A549 (cell line): Measurements from ENCODE around the gene MIS18BP1. TPM values are rescaled to one million over a fixed set of nuclear protein-coding genes. Genes with fewer than 3 reads are reported as not detected.

Source experiments
- ATAC-seq, 2 experiments: fragments of 200-7000 bp in 1 of 2; fragments of >200 bp in 1 of 2; cut with Nextera tagmentation in 1 of 2; cut with Tn5 transposase in 1 of 2; 3 replicates each; pipeline versions ENCODE4 v1.8.0 to v1.9.1; 2018 to 2020; ENCODE audit warnings: mild to moderate bottlenecking in 1 of 2, moderate library complexity in 1 of 2
- CTCF ChIA-PET: fragments of 300-600 bp; sonication (Branson Sonifier 250); formaldehyde crosslinking; extraction: SDS; loops from one replicate; lab custom pipeline; 2021; ENCODE audit warnings: antibody characterized with exemption, inconsistent platforms; lab: Yijun Ruan, JAX
- POLR2A ChIA-PET: fragments of 350-600 bp; formaldehyde crosslinking; extraction: SDS; loops from one replicate; lab custom pipeline; 2021; ENCODE audit warnings: antibody characterized with exemption, inconsistent platforms; lab: Yijun Ruan, JAX
- DNase-seq, 2 experiments: peaks; one replicate each; pipeline versions ENCODE4 v3.0.0 to v3.0.0-alpha.2; 2011 to 2016; ENCODE audit warnings: low read depth in 1 of 2, low spot score in 1 of 2
- FAIRE-seq: peaks from 2 replicates; lab custom pipeline; 2011; peaks lifted over from hg19 to GRCh38; lab: Jason Lieb, UNC
- H3K27ac ChIP-seq, 2 experiments: fragments of >200 bp; sonication (Bioruptor Twin); formaldehyde crosslinking; 3 replicates each; pipeline ENCODE4 v1.5.1; 2016 to 2017
- H3K4me1 ChIP-seq: fragments of >200 bp; sonication (Bioruptor Twin); formaldehyde crosslinking; 3 replicates; pipeline ENCODE4 v1.6.1; 2016
- H3K4me2 ChIP-seq: fragments of >200 bp; sonication (Bioruptor Twin); formaldehyde crosslinking; 3 replicates; pipeline ENCODE4 v1.6.1; 2016
- H3K4me3 ChIP-seq: fragments of >200 bp; sonication (Bioruptor Twin); formaldehyde crosslinking; 3 replicates; pipeline ENCODE4 v1.5.1; 2016
- H3K9me3 ChIP-seq: fragments of >200 bp; sonication (Bioruptor Twin); formaldehyde crosslinking; 3 replicates; pipeline ENCODE4 v1.6.1; 2016
- CHD2 ChIP-seq: fragments of 150-350 bp; IDR thresholded peaks from 2 replicates; pipeline ENCODE4 v1.6.1; 2014; ENCODE audit warnings: low read length; ENCODE audit not compliant: partially characterized antibody
- EHF ChIP-seq: fragments of 250-450 bp; sonication (Bioruptor Pico); IDR thresholded peaks from 2 replicates; pipeline ENCODE4 v1.5.0; 2020; ENCODE audit warnings: mild to moderate bottlenecking
- EHMT2 ChIP-seq: fragments of 200-600 bp; sonication (generic); IDR thresholded peaks from 2 replicates; pipeline ENCODE4 v1.6.1; 2016; ENCODE audit warnings: antibody characterized with exemption, low read depth, mild to moderate bottlenecking, moderate library complexity
- FOSB ChIP-seq: fragments of 250-450 bp; sonication (Bioruptor Pico); IDR thresholded peaks from 2 replicates; pipeline ENCODE4 v1.5.0; 2020; ENCODE audit warnings: mild to moderate bottlenecking, moderate library complexity
- FOXS1 ChIP-seq: fragments of 250-450 bp; sonication (Bioruptor Pico); IDR thresholded peaks from 2 replicates; pipeline ENCODE4 v1.5.0; 2020; ENCODE audit warnings: mild to moderate bottlenecking, moderate library complexity
- HDAC2 ChIP-seq: fragments of 200-600 bp; sonication (generic); IDR thresholded peaks from 2 replicates; pipeline ENCODE4 v1.6.1; 2016
- HES2 ChIP-seq: fragments of >200 bp; sonication (Bioruptor Twin); formaldehyde crosslinking; IDR thresholded peaks from 2 replicates; pipeline ENCODE4 v1.6.1; 2016
- HMGXB4 ChIP-seq: fragments of 250-450 bp; sonication (Bioruptor Pico); IDR thresholded peaks from 2 replicates; pipeline ENCODE4 v1.5.0; 2021; ENCODE audit warnings: mild to moderate bottlenecking, moderate library complexity, borderline replicate concordance
- HOXA7 ChIP-seq: fragments of 250-450 bp; sonication (Bioruptor Pico); IDR thresholded peaks from 2 replicates; pipeline ENCODE4 v1.5.0; 2020; ENCODE audit warnings: mild to moderate bottlenecking, moderate library complexity
- HOXB5 ChIP-seq: fragments of 250-450 bp; sonication (Bioruptor Pico); IDR thresholded peaks from 2 replicates; pipeline ENCODE4 v1.5.0; 2020; ENCODE audit warnings: mild to moderate bottlenecking, moderate library complexity
- JUNB ChIP-seq: fragments of >200 bp; sonication (Bioruptor Twin); formaldehyde crosslinking; IDR thresholded peaks from 2 replicates; pipeline ENCODE4 v1.6.1; 2016
- MAFK ChIP-seq: fragments of 450-650 bp; IDR thresholded peaks from 2 replicates; pipeline ENCODE4 v1.6.1; 2014; ENCODE audit not compliant: partially characterized antibody
- MAZ ChIP-seq: fragments of 150-350 bp; IDR thresholded peaks from 2 replicates; pipeline ENCODE4 v1.6.1; 2014; ENCODE audit warnings: antibody characterized with exemption, low read depth, low read length, borderline replicate concordance
- POLR2A ChIP-seq: IDR thresholded peaks from 2 replicates; pipeline ENCODE4 v1.6.1; 2012; ENCODE audit warnings: mild to moderate bottlenecking, low read length
- POLR2AphosphoS2 ChIP-seq: conservative IDR thresholded peaks from 2 replicates; pipeline ENCODE4 v1.6.1; 2012; ENCODE audit warnings: low read length, improper control_type of control experiment, inconsistent platforms
- RAD21 ChIP-seq, 2 experiments: fragments of >200 bp in 1 of 2; sonication (Bioruptor Twin) in 1 of 2; formaldehyde crosslinking in 1 of 2; IDR thresholded peaks in 1 of 2; conservative IDR thresholded peaks in 1 of 2; 2 replicates in 1 of 2; 3 replicates in 1 of 2; pipeline ENCODE4 v1.6.1; 2012 to 2018; ENCODE audit warnings: inconsistent platforms in 1 of 2
- RFX5 ChIP-seq: fragments of 450-650 bp; IDR thresholded peaks from 2 replicates; pipeline ENCODE4 v1.7.1; 2014; ENCODE audit warnings: antibody characterized with exemption, mild to moderate bottlenecking, moderate library complexity
- TFCP2L1 ChIP-seq: fragments of 250-450 bp; sonication (Bioruptor Pico); IDR thresholded peaks from 2 replicates; pipeline ENCODE4 v1.5.0; 2021; ENCODE audit warnings: mild to moderate bottlenecking
- ZNF302 ChIP-seq: fragments of 250-450 bp; sonication (Bioruptor Pico); IDR thresholded peaks from 2 replicates; pipeline ENCODE4 v1.9.0; 2021; ENCODE audit warnings: inconsistent platforms, mild to moderate bottlenecking, moderate library complexity
- ZSCAN20 ChIP-seq: fragments of 250-450 bp; sonication (Bioruptor Pico); IDR thresholded peaks from 2 replicates; pipeline ENCODE4 v1.8.0; 2022; ENCODE audit warnings: mild to moderate bottlenecking, moderate library complexity
- WGBS: methylation state at CpG from one replicate; pipeline ENCODE4 v1.1.6; 2017; ENCODE audit errors: missing lambda C conversion rate; 5-methylcytosine and 5-hydroxymethylcytosine counted together
- polyA plus RNA-seq, 4 experiments: library from polyadenylated mRNA; depleted of rRNA in 3 of 4; stranded (reverse); fragments of >200 nt; fragmentation: RNase III in 1 of 4; extraction: RNeasy Plus Mini Kit Qiagen cat#74134 plus additional on column Dnase treatment in 1 of 4; gene quantifications; 2 replicates in 3 of 4; 3 replicates in 1 of 4; pipeline ENCODE4 v1.2.3, GENCODE V29; 2011 to 2017

MIS18BP1 gene
- polyA plus RNA-seq, 2 of the 4 experiments (the other 2 are of a cell fraction): 26.1 to 38.0 TPM

GRCh38 chr14:45258805-45259204 is 5.8 kb upstream of the MIS18BP1 start:
- H3K27ac ChIP-seq: no peak overlapping the region
- WGBS: 90% methylated on average over 3 of the region's 3 CpGs
- H3K4me3 ChIP-seq: no peak overlapping the region
- H3K9me3 ChIP-seq: peaks cover 18% of the 10 kb centered on the region; the same call in 2 of the 3 replicates
- no peak for ATAC-seq
- DNase-seq: no peak
- TF ChIP-seq TFCP2L1 (CRISPR knock-in tag) (no peak), MAZ (no peak), FOSB (CRISPR knock-in tag) (no peak), HOXB5 (no peak), RAD21 (conservative IDR thresholded peaks at IDR 0.05 in 1 of 2, IDR thresholded peaks at IDR 0.05 in 1 of 2) (no peak), MAFK (no peak), HDAC2 (no peak), HES2 (no peak), RFX5 (no peak)
- peaks cover 6% of the 10 kb centered on the region; the same call in 2 of the 3 replicates for H3K4me1 ChIP-seq
- CTCF ChIA-PET: interaction anchor here (1.2 to 8.7 kb wide), 3 partner anchors 9 to 346 kb away, joined by 3 to 57 read pairs (median 23); no protein-coding TSS in a partner anchor
- no peak for FAIRE-seq
- no peak overlapping the region for H3K4me2 ChIP-seq
- POLR2A ChIA-PET: interaction anchor here (1.4 kb wide), 1 partner anchor 297 kb away, joined by 3 read pairs; the partner anchor contains the start of genes KLHL28 and TOGARAM1

GRCh38 chr14:45258073-45258472 is 5.1 kb upstream of the MIS18BP1 start:
- no peak for FAIRE-seq
- WGBS: 20% methylated on average over 1 of the region's 1 CpG

GRCh38 chr14:45254771-45255170 is 1.8 kb upstream of the MIS18BP1 start:
- H3K4me1 ChIP-seq: peaks cover 22% of the 10 kb centered on the region; the same call in 2 of the 3 replicates
- TF ChIP-seq EHMT2 (no peak), FOXS1 (CRISPR knock-in tag) (no peak), EHF (no peak), HMGXB4 (CRISPR knock-in tag) (no peak), HOXA7 (CRISPR knock-in tag) (no peak), POLR2AphosphoS2 (no peak), ZSCAN20 (no peak), RAD21 (conservative IDR thresholded peaks at IDR 0.05 in 1 of 2, IDR thresholded peaks at IDR 0.05 in 1 of 2) (no peak), RFX5 (no peak), POLR2A (no peak), CHD2 (no peak)
- ChIA-PET POLR2A (no interaction called here), CTCF (interaction anchor here (8.7 kb wide), 1 partner anchor 13 kb away, joined by 57 read pairs; no protein-coding TSS in a partner anchor)
- peak overlapping the region; percentile 92 for H3K4me2 ChIP-seq
- FAIRE-seq: no peak
- WGBS: 87% methylated on average over 4 of the region's 4 CpGs
- peak overlapping the region in 1 of 2 experiments; percentile 92; a peak in 1 of 6 replicates for H3K27ac ChIP-seq
- H3K4me3 ChIP-seq: no peak overlapping the region
- DNase-seq: no peak
- ATAC-seq: no peak
- H3K9me3 ChIP-seq: peaks cover 11% of the 10 kb centered on the region; the same call in 2 of the 3 replicates

More at GRCh38 chr14:45258073-45258472, 5.1 kb upstream of the MIS18BP1 start:
- ChIA-PET POLR2A (no interaction called here), CTCF (interaction anchor here (4.7 to 8.7 kb wide), 2 partner anchors 10 to 345 kb away, joined by 23 to 57 read pairs; no protein-coding TSS in a partner anchor)
- no peak for TF ChIP-seq JUNB
- no peak for TF ChIP-seq ZNF302 (CRISPR knock-in tag)
- TF ChIP-seq EHF: no peak
- no peak for TF ChIP-seq CHD2
- no peak for DNase-seq
- Histone ChIP-seq H3K4me2 (no peak overlapping the region), H3K27ac (no peak overlapping the region), H3K9me3 (peaks cover 11% of the 10 kb centered on the region; the same call in 2 of the 3 replicates), H3K4me3 (no peak overlapping the region), H3K4me1 (peaks cover 6% of the 10 kb centered on the region; the same call in 2 of the 3 replicates)
- ATAC-seq: no peak
